HG03432 (cell line): ENCODE measurements around the gene TYRP1.
"Not testable (repeated sequence)": the region's sequence is repeated elsewhere in the genome, so short reads cannot be mapped to it uniquely, and the experiment has no call there.

Experiments
- ATAC-seq: cut with Tn5 transposase; IDR thresholded peaks from one replicate; pipeline ENCODE4 v1.9.1; 2021; ENCODE audit warnings: mild to moderate bottlenecking, moderate library complexity; ENCODE audit not compliant: unreplicated experiment

TYRP1 gene

GRCh38 chr9:12693141-12693540, at the start of gene TYRP1:
TSS of gene TYRP1 (plus strand) at chr9:12693385. CDS start at chr9:12693997, 612 bp downstream.
- ATAC-seq: no peak

GRCh38 chr9:12643686-12644085, 49.5 kb upstream of the TYRP1 start:
- ATAC-seq: no peak

- ATAC-seq: no peak
These were observed 44.3 kb upstream of the TYRP1 start for GRCh38 chr9:12648925-12649324.

GRCh38 chr9:12651125-12651524, 42.1 kb upstream of the TYRP1 start:
- no peak for ATAC-seq

GRCh38 chr9:12652973-12653372, 40.2 kb upstream of the TYRP1 start:
- no peak for ATAC-seq

GRCh38 chr9:12656803-12657202, 36.4 kb upstream of the TYRP1 start:
- ATAC-seq: no peak

DNA sequence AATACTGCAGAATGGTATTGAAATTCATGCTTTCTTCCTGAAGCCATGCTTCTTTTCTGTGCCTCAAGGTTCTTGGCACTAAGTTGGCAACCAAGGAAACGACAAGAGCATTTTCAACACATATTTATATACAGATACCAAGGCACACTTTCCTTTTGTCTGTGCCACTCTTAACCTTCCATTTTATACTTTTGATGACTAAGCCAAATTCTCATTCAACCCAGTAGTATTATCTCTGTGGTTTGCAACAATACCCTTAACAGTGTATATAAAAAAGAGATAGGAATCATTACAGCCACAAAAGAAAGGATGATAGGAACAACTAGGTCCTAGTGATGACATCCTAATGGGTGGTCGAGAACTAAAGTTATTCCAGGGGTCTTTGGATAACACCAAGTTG, 36.0 kb upstream of the TYRP1 start:
- ATAC-seq: no peak

- ATAC-seq: no peak
These were observed 35.2 kb upstream of the TYRP1 start for GRCh38 chr9:12657998-12658397.

- ATAC-seq: no peak
These were observed 34.5 kb upstream of the TYRP1 start for GRCh38 chr9:12658531-12659209.

GRCh38 chr9:12659220-12659619, 34.0 kb upstream of the TYRP1 start:
- ATAC-seq: no peak

GRCh38 chr9:12666813-12667212, 26.4 kb upstream of the TYRP1 start:
- no peak for ATAC-seq

DNA sequence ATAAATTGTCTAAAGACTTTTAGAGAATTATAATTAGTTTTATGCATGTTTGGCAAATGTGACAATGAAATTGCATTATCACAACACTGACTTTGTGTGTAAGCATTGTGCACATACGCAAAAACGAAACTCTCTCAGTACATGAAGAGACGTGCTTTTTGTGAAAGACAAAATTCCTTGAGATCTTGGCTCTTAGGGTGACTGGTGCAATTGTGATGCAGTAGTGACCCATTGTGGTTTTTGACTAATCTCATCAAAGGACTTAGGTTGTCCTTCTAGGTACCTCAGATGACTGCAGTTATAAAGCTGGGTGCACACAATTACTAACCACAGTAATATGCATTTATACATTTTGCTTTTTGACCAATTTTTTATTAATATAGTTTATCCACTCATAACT, 25.3 kb upstream of the TYRP1 start:
- ATAC-seq: no peak

- ATAC-seq: no peak
These were observed 23.2 kb upstream of the TYRP1 start for GRCh38 chr9:12670006-12670405.

DNA sequence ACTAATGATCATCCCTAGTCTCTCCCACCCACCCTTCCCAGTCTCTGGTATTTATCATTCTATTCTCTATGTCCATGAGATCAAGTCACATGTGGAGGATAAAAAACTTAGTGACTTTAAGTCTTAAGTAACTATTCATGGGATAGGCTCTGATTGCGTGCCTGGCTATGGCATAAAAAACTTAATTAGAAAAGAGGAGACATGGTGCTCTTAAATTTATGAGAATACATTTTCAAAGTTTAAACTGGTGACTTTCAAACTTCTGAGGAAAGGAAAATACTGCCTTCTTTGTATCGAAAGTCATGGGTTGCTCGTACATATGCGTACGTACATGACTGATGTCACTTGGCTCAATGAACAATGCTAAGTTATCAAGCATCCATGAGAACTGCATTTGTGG, 18.2 kb upstream of the TYRP1 start:
- ATAC-seq: no peak

DNA sequence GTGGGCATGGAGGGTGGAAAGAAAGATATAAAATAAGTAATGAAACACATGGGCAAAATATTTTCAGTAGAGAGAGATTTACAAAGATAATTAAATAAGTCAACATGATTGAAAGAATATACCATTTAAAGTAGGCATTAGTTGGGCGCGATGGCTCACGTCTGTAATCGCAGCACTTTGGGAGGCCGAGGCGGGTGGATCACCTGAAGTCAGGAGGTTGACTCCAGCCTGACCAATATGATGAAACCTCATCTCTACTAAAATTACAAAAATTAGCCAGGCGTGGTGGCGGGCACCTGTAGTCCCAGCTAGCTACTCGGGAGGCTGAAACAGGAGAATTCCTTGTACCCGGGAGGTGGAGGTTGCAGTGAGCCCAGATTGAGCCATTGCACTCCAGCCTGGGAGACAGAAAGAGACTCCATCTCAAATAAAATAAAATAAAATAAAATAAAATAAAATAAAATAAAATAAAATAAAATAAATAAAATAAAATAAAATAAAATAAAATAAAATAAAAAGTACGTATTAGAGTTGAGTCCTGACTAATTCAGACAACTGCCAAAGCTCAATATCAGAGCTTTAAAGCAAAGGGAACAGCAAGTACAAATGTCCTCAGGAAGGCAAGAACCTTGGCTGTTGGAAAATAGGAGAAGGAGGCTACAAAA, 15.6 kb upstream of the TYRP1 start:
- not testable (repeated sequence) for ATAC-seq

GRCh38 chr9:12680341-12680740, 12.8 kb upstream of the TYRP1 start:
- ATAC-seq: no peak

DNA sequence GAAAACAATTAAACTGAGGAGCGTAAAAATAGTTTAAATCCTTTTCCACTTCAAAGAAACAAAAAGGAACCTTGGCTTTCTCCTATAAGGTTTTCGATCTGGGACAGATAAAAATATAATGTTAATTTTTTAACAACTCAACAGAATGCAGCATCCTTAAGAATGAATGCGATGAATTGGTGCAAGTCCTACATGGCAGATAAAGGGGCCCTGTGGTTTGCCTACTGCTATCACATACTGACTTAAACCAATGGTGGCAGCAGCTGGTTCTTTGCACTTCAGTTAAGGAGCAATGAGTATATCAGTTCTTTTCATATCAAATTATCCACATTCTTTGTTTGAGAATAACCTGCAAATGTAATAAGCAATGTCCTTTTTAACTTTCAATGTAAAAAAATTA, 12.4 kb upstream of the TYRP1 start:
- no peak for ATAC-seq

GRCh38 chr9:12681620-12682019, 11.6 kb upstream of the TYRP1 start:
- no peak for ATAC-seq

DNA sequence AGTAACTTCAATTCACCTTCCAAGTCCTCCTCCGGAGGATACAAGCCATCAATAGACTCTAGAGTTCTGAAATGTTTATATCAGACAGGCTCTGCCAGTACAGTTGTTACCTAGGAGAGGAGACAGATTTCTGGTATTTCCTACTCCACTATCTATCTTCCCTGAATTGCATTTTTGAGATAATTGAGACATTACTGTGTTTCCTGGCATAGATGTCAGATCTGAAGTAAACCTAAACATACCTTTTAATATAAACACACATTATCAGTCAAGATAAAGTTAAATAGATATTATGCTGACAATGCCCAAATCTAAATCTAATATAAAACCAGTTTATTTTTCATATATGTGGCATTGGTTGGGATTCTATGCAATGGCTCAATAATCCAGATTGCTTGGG, 8.2 kb upstream of the TYRP1 start:
- no peak for ATAC-seq

- ATAC-seq: no peak
These were observed 4.0 kb upstream of the TYRP1 start for GRCh38 chr9:12689233-12689632.

DNA sequence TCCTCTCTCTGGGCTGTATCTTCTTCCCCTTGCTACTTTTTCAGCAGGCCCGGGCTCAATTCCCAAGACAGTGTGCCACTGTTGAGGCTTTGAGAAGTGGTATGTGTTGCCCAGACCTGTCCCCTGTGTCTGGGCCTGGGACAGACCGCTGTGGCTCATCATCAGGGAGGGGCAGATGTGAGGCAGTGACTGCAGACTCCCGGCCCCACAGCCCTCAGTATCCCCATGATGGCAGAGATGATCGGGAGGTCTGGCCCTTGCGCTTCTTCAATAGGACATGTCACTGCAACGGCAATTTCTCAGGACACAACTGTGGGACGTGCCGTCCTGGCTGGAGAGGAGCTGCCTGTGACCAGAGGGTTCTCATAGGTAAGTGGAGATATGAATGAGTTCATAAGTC, 828 bp downstream of the TYRP1 start:
- no peak for ATAC-seq

DNA sequence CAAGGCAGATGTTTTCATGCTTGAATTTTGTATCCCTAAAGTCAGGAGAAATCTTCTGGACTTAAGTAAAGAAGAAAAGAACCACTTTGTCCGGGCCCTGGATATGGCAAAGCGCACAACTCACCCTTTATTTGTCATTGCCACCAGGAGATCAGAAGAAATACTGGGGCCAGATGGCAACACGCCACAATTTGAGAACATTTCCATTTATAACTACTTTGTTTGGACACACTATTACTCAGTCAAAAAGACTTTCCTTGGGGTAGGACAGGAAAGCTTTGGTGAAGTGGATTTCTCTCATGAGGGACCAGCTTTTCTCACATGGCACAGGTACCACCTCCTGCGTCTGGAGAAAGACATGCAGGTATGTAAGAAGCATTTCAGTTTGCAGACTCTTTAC, 2.3 kb downstream of the TYRP1 start:
- ATAC-seq: no peak
